Measurements from ENCODE around the gene UNK. TPM values are rescaled to one million over a fixed set of nuclear protein-coding genes. Genes with fewer than 3 reads are reported as not detected.
A peak's percentile ranks its signal among the peaks of the same experiment; 100 is the strongest.
"Not testable (repeated sequence)": the region's sequence is repeated elsewhere in the genome, so short reads cannot be mapped to it uniquely, and the experiment has no call there.

UNK gene
- total RNA-seq, 1 experiment from 2014 or later: 19.6 TPM

GRCh38 chr17:75855310-75856061 is 70.9 kb downstream of the UNK start, which contains the start of gene WBP2:
Gene WBP2, minus strand, starts transcription at chr17:75855335. Its CDS starts 38 bp downstream, at chr17:75855297.
- DNase-seq (ENCODE audit: low spot score): peak; percentile 100
- in situ Hi-C loops (cut with HindIII; ENCODE audit: low sequenced_read_pairs): no loop called here

GRCh38 chr17:75856062-75856756 is 71.6 kb downstream of the UNK start:
- in situ Hi-C loops (cut with HindIII; ENCODE audit: low sequenced_read_pairs): no loop called here
- peak; percentile 56 for DNase-seq (ENCODE audit: low spot score)

- in situ Hi-C loops (cut with HindIII; ENCODE audit: low sequenced_read_pairs); DNase-seq (ENCODE audit: low spot score): not testable (repeated sequence)
Observed at GRCh38 chr17:75859358-75859757, 74.8 kb downstream of the UNK start.

GRCh38 chr17:75861927-75862317 is 77.3 kb downstream of the UNK start:
- DNase-seq (ENCODE audit: low spot score): no peak
- in situ Hi-C loops (cut with HindIII; ENCODE audit: low sequenced_read_pairs): no loop called here

GRCh38 chr17:75864448-75864871 is 79.9 kb downstream of the UNK start:
- in situ Hi-C loops (cut with HindIII; ENCODE audit: low sequenced_read_pairs): no loop called here
- no peak for DNase-seq (ENCODE audit: low spot score)

GRCh38 chr17:75864887-75865286 is 80.3 kb downstream of the UNK start:
- DNase-seq (ENCODE audit: low spot score); in situ Hi-C loops (cut with HindIII; ENCODE audit: low sequenced_read_pairs): not testable (repeated sequence)

- DNase-seq (ENCODE audit: low spot score); in situ Hi-C loops (cut with HindIII; ENCODE audit: low sequenced_read_pairs): not testable (repeated sequence)
Observed at GRCh38 chr17:75865404-75866188, 81.0 kb downstream of the UNK start.

- in situ Hi-C loops (cut with HindIII; ENCODE audit: low sequenced_read_pairs); DNase-seq (ENCODE audit: low spot score): not testable (repeated sequence)
Observed at GRCh38 chr17:75868730-75869281, 84.2 kb downstream of the UNK start.

- DNase-seq (ENCODE audit: low spot score): peak; percentile 53
- in situ Hi-C loops (cut with HindIII; ENCODE audit: low sequenced_read_pairs): no loop called here
Observed at GRCh38 chr17:75869282-75870141, 84.9 kb downstream of the UNK start.

- DNase-seq (ENCODE audit: low spot score); in situ Hi-C loops (cut with HindIII; ENCODE audit: low sequenced_read_pairs): not testable (repeated sequence)
Observed at GRCh38 chr17:75870228-75870627, 85.6 kb downstream of the UNK start.

- no peak for DNase-seq (ENCODE audit: low spot score)
- in situ Hi-C loops (cut with HindIII; ENCODE audit: low sequenced_read_pairs): no loop called here
Observed at GRCh38 chr17:75872434-75873351, 88.1 kb downstream of the UNK start.

- DNase-seq (ENCODE audit: low spot score): no peak
- in situ Hi-C loops (cut with HindIII; ENCODE audit: low sequenced_read_pairs): no loop called here
Observed at GRCh38 chr17:75873587-75874322, 89.1 kb downstream of the UNK start.

- in situ Hi-C loops (cut with HindIII; ENCODE audit: low sequenced_read_pairs): no loop called here
- no peak for DNase-seq (ENCODE audit: low spot score)
Observed at GRCh38 chr17:75874323-75875181, 89.9 kb downstream of the UNK start.

Data from G401 (cell line).